Ovary (tissue), 9 donors: Measurements from ENCODE around the gene CA10. TPM values are rescaled to one million over a fixed set of nuclear protein-coding genes. Genes with fewer than 3 reads are reported as not detected.

ENCODE experiments used
- DNase-seq, 5 donors: peaks; one replicate each; pipeline ENCODE4 v3.0.0-alpha.2; 2019 to 2020
- H3K27ac ChIP-seq, 2 donors: fragments of 200-600 bp; one replicate each; pipeline versions ENCODE4 v1.5.1 to v1.8.0; 2019 to 2022
- H3K27me3 ChIP-seq: fragments of 200-600 bp; one replicate; pipeline ENCODE4 v1.8.0; 2022
- H3K36me3 ChIP-seq: fragments of 200-600 bp; sonication (generic); one replicate; pipeline ENCODE4 v1.5.1; 2019
- H3K4me1 ChIP-seq: one replicate; pipeline ENCODE4 v1.8.1; 2013; ENCODE audit warnings: mild to moderate bottlenecking, moderate library complexity; ENCODE audit not compliant: insufficient read depth
- H3K4me3 ChIP-seq: fragments of 200-600 bp; sonication (generic); one replicate; pipeline ENCODE4 v1.5.1; 2017
- H3K9me3 ChIP-seq, 2 donors: fragments of 200-600 bp in 1 of 2; sonication (generic) in 1 of 2; one replicate each; pipeline versions ENCODE4 v1.5.1 to v1.8.1; 2013 to 2019; ENCODE audit warnings: mild to moderate bottlenecking in 1 of 2, moderate library complexity in 1 of 2
- EP300 ChIP-seq: sonication (generic); formaldehyde crosslinking; IDR thresholded peaks from one replicate; pipeline ENCODE4 v1.6.1; 2017; ENCODE audit warnings: antibody characterized with exemption
- POLR2A ChIP-seq: fragments of 450-650 bp; IDR thresholded peaks from one replicate; pipeline ENCODE4 v1.6.1; 2017; ENCODE audit warnings: antibody characterized with exemption, mild to moderate bottlenecking, moderate library complexity
- WGBS, 3 donors: extraction: QIAGEN DNeasy Blood & Tissue Kit in 1 of 3; methylation state at CpG; one replicate each; pipeline versions ENCODE4 v1.1.5 to v1.1.7; 2013 to 2017; 5-methylcytosine and 5-hydroxymethylcytosine counted together
- intact Hi-C, 4 donors: fragments of 100-400 bp; cut with DNase I; formaldehyde crosslinking; loops; one replicate each; pipeline versions ENCODE4 v1.11.0 to v1.15.1; 2022 to 2023
- polyA plus RNA-seq, 2 donors: library from polyadenylated mRNA; stranded (reverse); fragments of 200-250 nt in 1 of 2; fragments of 350-450 nt in 1 of 2; fragmentation: Illumina TruSeq in 1 of 2; extraction: RNeasy Lipid Tissue Mini Kit (QIAGEN cat#74804) in 1 of 2; gene quantifications; one replicate each; pipeline ENCODE4 v1.2.3, GENCODE V29; 2013 to 2014
- total RNA-seq, 7 donors: library from RNA; depleted of rRNA in 2 of 7; stranded (reverse); fragments of >200 nt in 2 of 7; fragmentation: NEBNext Ultra II Directional in 3 of 7; extraction: Animal tissue kit (Norgen Biotek cat#: 25700) in 3 of 7; gene quantifications; one replicate each; pipeline versions ENCODE4 v1.1.0 to v1.2.4, GENCODE V29; 2016 to 2023
- TF ChIP-seq, protein P1 (sequence below), 3 donors: fragments of 450-650 bp in 2 of 3; fragments of 200-600 bp in 1 of 3; IDR thresholded peaks; one replicate each; pipeline versions ENCODE4 v1.5.1 to v1.8.0; 2016 to 2022; ENCODE audit warnings: antibody characterized with exemption in 3 of 3, mild to moderate bottlenecking in 1 of 3
- donor health status: DM: no; HTN: no; CAD: no; lungs with moderate emphysema.
- donor health status: DM: no; HTN: no; CAD: no.
- donor health status: Bipolar disorder and iron deficiency.
- donor health status: DM: yes; HTN: yes; CAD: no.
- donor health status: DM: no; HTN: no; CAD: no.
- donor health status: DM: yes; HTN: yes; CAD: no.

CA10 gene
- total and polyA plus RNA-seq, 9 donors = 0.34 to 4.3 (median 1.2) TPM; not detected in 2

DNA sequence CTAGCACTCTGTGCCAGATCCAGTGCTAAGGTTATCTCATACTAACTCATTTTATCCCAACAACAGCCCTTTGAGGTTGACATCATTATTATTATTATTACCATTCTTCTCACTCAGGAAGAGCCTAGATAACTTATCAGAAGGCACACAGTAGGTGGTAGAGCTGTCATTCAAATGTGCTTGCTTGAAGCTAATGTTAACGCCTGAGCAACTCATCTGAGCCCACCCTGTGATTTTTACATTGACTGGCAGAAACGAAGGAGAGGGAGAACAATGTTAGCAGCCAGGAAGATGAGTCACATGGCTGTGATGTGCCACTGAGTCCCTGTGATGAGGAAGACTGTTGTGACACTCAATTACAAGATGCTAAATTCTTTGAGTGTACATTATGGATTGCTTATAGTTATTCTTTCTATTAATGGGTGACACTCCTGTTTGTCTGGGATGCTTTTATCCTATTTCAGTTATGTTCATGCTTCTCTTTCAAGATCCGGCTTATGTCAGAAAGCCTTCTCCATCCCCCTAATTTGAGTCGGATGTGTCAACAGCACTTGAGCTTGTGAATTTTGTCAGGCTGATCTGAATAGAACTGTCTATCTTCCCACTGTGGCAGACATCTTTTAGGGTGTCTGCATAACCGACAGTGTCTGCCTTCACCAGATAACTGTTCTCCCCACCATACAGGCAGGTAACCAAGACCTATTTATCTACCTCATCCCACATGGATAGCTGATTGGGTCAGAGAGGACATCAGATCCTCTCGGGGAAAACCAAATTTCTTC lies 426.4 kb downstream of the CA10 start:
- no peak for DNase-seq
- Histone ChIP-seq H3K4me3 (no peak overlapping the region), H3K27me3 (no peaks in the 10 kb centered on the region), H3K36me3 (no peaks in the 10 kb centered on the region), H3K9me3 (no peaks in the 10 kb centered on the region), H3K27ac (no peak overlapping the region), H3K4me1 (no peaks in the 10 kb centered on the region)
- intact Hi-C loops = no loop called here
- TF ChIP-seq EP300 = no peak
- TF ChIP-seq, protein P1, sequence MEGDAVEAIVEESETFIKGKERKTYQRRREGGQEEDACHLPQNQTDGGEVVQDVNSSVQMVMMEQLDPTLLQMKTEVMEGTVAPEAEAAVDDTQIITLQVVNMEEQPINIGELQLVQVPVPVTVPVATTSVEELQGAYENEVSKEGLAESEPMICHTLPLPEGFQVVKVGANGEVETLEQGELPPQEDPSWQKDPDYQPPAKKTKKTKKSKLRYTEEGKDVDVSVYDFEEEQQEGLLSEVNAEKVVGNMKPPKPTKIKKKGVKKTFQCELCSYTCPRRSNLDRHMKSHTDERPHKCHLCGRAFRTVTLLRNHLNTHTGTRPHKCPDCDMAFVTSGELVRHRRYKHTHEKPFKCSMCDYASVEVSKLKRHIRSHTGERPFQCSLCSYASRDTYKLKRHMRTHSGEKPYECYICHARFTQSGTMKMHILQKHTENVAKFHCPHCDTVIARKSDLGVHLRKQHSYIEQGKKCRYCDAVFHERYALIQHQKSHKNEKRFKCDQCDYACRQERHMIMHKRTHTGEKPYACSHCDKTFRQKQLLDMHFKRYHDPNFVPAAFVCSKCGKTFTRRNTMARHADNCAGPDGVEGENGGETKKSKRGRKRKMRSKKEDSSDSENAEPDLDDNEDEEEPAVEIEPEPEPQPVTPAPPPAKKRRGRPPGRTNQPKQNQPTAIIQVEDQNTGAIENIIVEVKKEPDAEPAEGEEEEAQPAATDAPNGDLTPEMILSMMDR (IDR thresholded peaks at IDR 0.05) = no peak
- no peak for TF ChIP-seq POLR2A
- WGBS, 3 donors = 86 to 93% (median 88%) methylated on average over 6 of the region's 6 CpGs

DNA sequence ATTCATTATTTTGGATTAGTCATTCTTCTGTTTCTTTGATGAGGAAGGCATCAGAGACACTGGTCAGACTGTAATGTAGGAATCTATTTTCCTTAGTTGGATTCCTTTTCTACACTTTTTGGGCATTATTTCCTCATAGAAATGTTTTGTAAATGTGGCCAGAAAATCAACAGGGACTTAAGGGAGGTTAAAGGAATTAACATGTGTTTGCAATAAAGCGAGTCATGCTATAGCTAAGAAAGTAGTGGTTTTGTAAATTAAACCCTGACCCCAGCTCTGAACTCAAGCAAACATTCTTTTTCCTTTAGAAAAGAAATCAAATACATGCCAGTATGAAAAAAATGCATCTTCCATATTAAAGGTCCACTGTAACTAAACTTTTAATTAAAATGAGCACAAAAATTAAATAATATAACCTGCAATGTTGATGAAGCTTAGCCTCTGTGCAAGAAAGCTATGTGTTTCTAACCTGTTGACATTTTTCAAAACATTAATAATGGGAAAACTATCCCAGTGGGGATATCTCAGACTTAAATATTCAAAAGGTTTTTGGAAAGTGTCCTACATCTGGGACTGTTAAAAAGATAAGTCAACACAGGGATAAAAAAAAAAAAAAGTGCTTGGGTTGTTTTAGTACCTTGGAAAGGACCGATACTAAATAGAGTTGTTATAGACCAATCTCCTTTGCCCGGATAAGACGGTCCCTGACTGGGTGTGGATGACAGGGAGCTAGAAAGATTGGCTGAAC lies 428.0 kb downstream of the CA10 start:
- Histone ChIP-seq H3K4me3 (no peak overlapping the region), H3K36me3 (no peaks in the 10 kb centered on the region), H3K27me3 (no peaks in the 10 kb centered on the region), H3K27ac (no peak overlapping the region), H3K9me3 (no peaks in the 10 kb centered on the region), H3K4me1 (no peaks in the 10 kb centered on the region)
- 41 to 55% (median 55%) methylated on average over 4 of the region's 4 CpGs for WGBS, 3 donors
- DNase-seq = no peak
- intact Hi-C loops = no loop called here
- TF ChIP-seq, protein P1 (IDR thresholded peaks at IDR 0.05) = no peak
- TF ChIP-seq POLR2A (no peak), EP300 (no peak)

DNA sequence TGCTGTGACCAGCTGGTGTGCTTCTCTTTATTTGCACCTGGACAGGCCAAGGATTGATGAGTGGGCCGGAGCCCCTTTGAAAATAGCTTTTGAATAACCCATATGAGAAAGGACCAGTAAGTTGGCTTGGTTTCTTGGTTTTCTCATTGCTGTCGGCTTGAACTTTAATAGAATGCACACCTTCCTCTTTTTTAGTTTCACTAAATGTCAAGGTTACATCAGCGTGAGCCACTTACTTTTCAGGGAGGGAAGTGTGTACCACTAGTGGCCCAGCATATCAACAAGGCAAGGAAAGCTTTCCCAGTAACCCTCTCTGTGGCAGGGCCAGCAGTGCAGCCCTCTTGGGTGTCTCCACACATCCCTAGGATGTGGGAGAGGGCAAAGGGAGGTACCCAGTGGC lies 433.3 kb downstream of the CA10 start:
- Histone ChIP-seq H3K27ac (no peak overlapping the region), H3K4me3 (no peak overlapping the region), H3K27me3 (no peaks in the 10 kb centered on the region), H3K4me1 (no peaks in the 10 kb centered on the region), H3K36me3 (no peaks in the 10 kb centered on the region), H3K9me3 (no peaks in the 10 kb centered on the region)
- no peak for DNase-seq
- TF ChIP-seq, protein P1 (IDR thresholded peaks at IDR 0.05) = no peak
- TF ChIP-seq EP300 = no peak
- no peak for TF ChIP-seq POLR2A
- intact Hi-C loops = no loop called here
- WGBS, 3 donors = 81 to 89% (median 86%) methylated on average over 3 of the region's 3 CpGs

DNA sequence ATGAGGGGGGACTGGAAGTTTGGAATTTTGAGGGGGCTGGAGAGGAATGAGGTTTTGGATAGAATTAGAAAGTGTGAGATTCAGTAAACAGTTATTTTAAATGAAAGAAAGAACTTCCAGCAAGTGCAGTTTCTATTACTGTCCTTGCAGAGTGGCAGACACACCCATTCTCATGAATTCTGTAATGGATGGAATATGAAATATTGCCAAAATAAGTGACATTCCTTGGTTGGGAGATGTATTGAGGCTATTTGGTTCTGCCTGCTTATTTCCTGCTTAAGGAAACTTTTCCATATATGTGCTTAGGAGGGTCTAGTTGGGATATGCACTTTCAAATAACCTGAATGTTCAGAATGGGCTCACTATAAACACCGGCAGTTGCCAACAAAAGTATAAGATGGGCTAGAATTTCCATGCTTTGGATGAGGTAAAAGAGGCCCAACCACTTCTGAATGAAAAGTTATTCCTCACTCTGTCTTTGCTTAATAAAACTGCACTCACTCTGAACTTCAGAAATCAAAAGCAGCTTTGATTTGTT lies 434.4 kb downstream of the CA10 start:
- no peak for DNase-seq
- H3K4me3 ChIP-seq = no peak overlapping the region
- H3K27me3 ChIP-seq = no peaks in the 10 kb centered on the region
- 74 to 86% (median 85%) methylated on average over 1 of the region's 1 CpG for WGBS, 3 donors
- H3K9me3 ChIP-seq = no peaks in the 10 kb centered on the region
- H3K27ac ChIP-seq = no peak overlapping the region
- TF ChIP-seq, protein P1 (IDR thresholded peaks at IDR 0.05) = no peak
- TF ChIP-seq POLR2A = no peak
- no peak for TF ChIP-seq EP300
- H3K36me3 ChIP-seq = no peaks in the 10 kb centered on the region
- intact Hi-C loops = no loop called here
- H3K4me1 ChIP-seq = no peaks in the 10 kb centered on the region
